Measurements from ENCODE around the gene KIAA1217. TPM values are rescaled to one million over a fixed set of nuclear protein-coding genes. Genes with fewer than 3 reads are reported as not detected.

KIAA1217 gene
- total RNA-seq, 1 donor from 2014 or later: 2.0 TPM

- Mint-ChIP-seq H3K4me3 (no peak overlapping the region), H3K9me3 (no peaks in the 10 kb centered on the region), H3K4me1 (no peaks in the 10 kb centered on the region), H3K27ac (no peak overlapping the region), H3K27me3 (peaks cover 4% of the 10 kb centered on the region), H3K36me3 (ENCODE audit: low read depth) (no peaks in the 10 kb centered on the region)
- DNase-seq: no peak
- intact Hi-C loops (cut with micrococcal nuclease): no loop called here
These were observed 288.0 kb downstream of the KIAA1217 start for GRCh38 chr10:24496906-24497305.

GRCh38 chr10:24501056-24501711 lies 292.2 kb downstream of the KIAA1217 start:
- Mint-ChIP-seq H3K9me3 (no peaks in the 10 kb centered on the region), H3K4me1 (no peaks in the 10 kb centered on the region), H3K4me3 (no peak overlapping the region), H3K27me3 (no peaks in the 10 kb centered on the region), H3K27ac (no peak overlapping the region), H3K36me3 (ENCODE audit: low read depth) (no peaks in the 10 kb centered on the region)
- DNase-seq: no peak
- intact Hi-C loops (cut with micrococcal nuclease): loop anchor here (5.0 kb wide), 1 partner anchor 124 kb away; no protein-coding TSS in a partner anchor

- intact Hi-C loops (cut with micrococcal nuclease): loop anchor here (5.0 kb wide), 1 partner anchor 125 kb away; no protein-coding TSS in a partner anchor
- Mint-ChIP-seq H3K9me3 (no peaks in the 10 kb centered on the region), H3K36me3 (ENCODE audit: low read depth) (no peaks in the 10 kb centered on the region), H3K4me1 (no peaks in the 10 kb centered on the region), H3K4me3 (no peak overlapping the region), H3K27me3 (no peaks in the 10 kb centered on the region), H3K27ac (no peak overlapping the region)
- no peak for DNase-seq
These were observed 293.1 kb downstream of the KIAA1217 start for GRCh38 chr10:24502006-24502405.

GRCh38 chr10:24502801-24503460 lies 294.0 kb downstream of the KIAA1217 start:
- H3K4me1 Mint-ChIP-seq: no peaks in the 10 kb centered on the region
- intact Hi-C loops (cut with micrococcal nuclease): loop anchor here (1.0 to 5.0 kb wide), 3 partner anchors 126 to 509 kb away; no protein-coding TSS in a partner anchor
- no peaks in the 10 kb centered on the region for H3K27me3 Mint-ChIP-seq
- H3K9me3 Mint-ChIP-seq: no peaks in the 10 kb centered on the region
- H3K4me3 Mint-ChIP-seq: no peak overlapping the region
- no peaks in the 10 kb centered on the region for H3K36me3 Mint-ChIP-seq (ENCODE audit: low read depth)
- no peak overlapping the region for H3K27ac Mint-ChIP-seq
- no peak for DNase-seq

GRCh38 chr10:24503461-24504320 lies 294.8 kb downstream of the KIAA1217 start:
- H3K9me3 Mint-ChIP-seq: no peaks in the 10 kb centered on the region
- no peaks in the 10 kb centered on the region for H3K36me3 Mint-ChIP-seq (ENCODE audit: low read depth)
- no peak overlapping the region for H3K27ac Mint-ChIP-seq
- H3K4me1 Mint-ChIP-seq: no peaks in the 10 kb centered on the region
- intact Hi-C loops (cut with micrococcal nuclease): loop anchor here (1.0 to 5.0 kb wide), 3 partner anchors 126 to 509 kb away; no protein-coding TSS in a partner anchor
- peak; percentile 78 for DNase-seq
- no peaks in the 10 kb centered on the region for H3K27me3 Mint-ChIP-seq
- H3K4me3 Mint-ChIP-seq: no peak overlapping the region

- Mint-ChIP-seq H3K36me3 (ENCODE audit: low read depth) (no peaks in the 10 kb centered on the region), H3K9me3 (no peaks in the 10 kb centered on the region), H3K4me1 (no peaks in the 10 kb centered on the region), H3K27me3 (no peaks in the 10 kb centered on the region), H3K4me3 (no peak overlapping the region), H3K27ac (no peak overlapping the region)
- intact Hi-C loops (cut with micrococcal nuclease): no loop called here
- no peak for DNase-seq
These were observed 296.8 kb downstream of the KIAA1217 start for GRCh38 chr10:24505759-24506158.

GRCh38 chr10:24513155-24513554 lies 304.2 kb downstream of the KIAA1217 start:
- intact Hi-C loops (cut with micrococcal nuclease): no loop called here

GRCh38 chr10:24515481-24515880 lies 306.5 kb downstream of the KIAA1217 start:
- intact Hi-C loops (cut with micrococcal nuclease): loop anchor here (5.0 kb wide), 2 partner anchors 42 to 308 kb away; partner anchors contain the start of gene KIAA1217
- H3K27me3 Mint-ChIP-seq: no peaks in the 10 kb centered on the region
- no peak overlapping the region for H3K4me3 Mint-ChIP-seq
- no peak for DNase-seq
- H3K27ac Mint-ChIP-seq: no peak overlapping the region
- H3K4me1 Mint-ChIP-seq: peaks cover 11% of the 10 kb centered on the region
- H3K36me3 Mint-ChIP-seq (ENCODE audit: low read depth): no peaks in the 10 kb centered on the region
- no peaks in the 10 kb centered on the region for H3K9me3 Mint-ChIP-seq

More at GRCh38 chr10:24513155-24513554, 304.2 kb downstream of the KIAA1217 start:
- no peak overlapping the region for H3K27ac Mint-ChIP-seq
- H3K36me3 Mint-ChIP-seq (ENCODE audit: low read depth): no peaks in the 10 kb centered on the region
- H3K9me3 Mint-ChIP-seq: no peaks in the 10 kb centered on the region
- peaks cover 2% of the 10 kb centered on the region for H3K4me1 Mint-ChIP-seq
- no peak for DNase-seq
- no peaks in the 10 kb centered on the region for H3K27me3 Mint-ChIP-seq
- no peak overlapping the region for H3K4me3 Mint-ChIP-seq

- intact Hi-C loops (cut with micrococcal nuclease): loop anchor here (2.0 to 5.0 kb wide), 3 partner anchors 39 to 524 kb away; partner anchors contain the start of gene KIAA1217
- no peak overlapping the region for H3K4me3 Mint-ChIP-seq
- no peak for DNase-seq
- H3K4me1 Mint-ChIP-seq: peaks cover 11% of the 10 kb centered on the region
- no peaks in the 10 kb centered on the region for H3K9me3 Mint-ChIP-seq
- no peaks in the 10 kb centered on the region for H3K27me3 Mint-ChIP-seq
- H3K36me3 Mint-ChIP-seq (ENCODE audit: low read depth): no peaks in the 10 kb centered on the region
- no peak overlapping the region for H3K27ac Mint-ChIP-seq
These were observed 309.5 kb downstream of the KIAA1217 start for GRCh38 chr10:24518411-24518810.

GRCh38 chr10:24518981-24519597 lies 310.2 kb downstream of the KIAA1217 start:
- no peaks in the 10 kb centered on the region for H3K9me3 Mint-ChIP-seq

GRCh38 chr10:24519950-24520349 lies 311.0 kb downstream of the KIAA1217 start:
- DNase-seq: peak; percentile 75
- Mint-ChIP-seq H3K36me3 (ENCODE audit: low read depth) (no peaks in the 10 kb centered on the region), H3K9me3 (no peaks in the 10 kb centered on the region), H3K27me3 (no peaks in the 10 kb centered on the region), H3K4me3 (peak overlapping the region; percentile 75), H3K4me1 (peaks cover 11% of the 10 kb centered on the region), H3K27ac (peak overlapping the region; percentile 59)
- intact Hi-C loops (cut with micrococcal nuclease): loop anchor here (2.0 to 5.0 kb wide), 3 partner anchors 37 to 525 kb away; partner anchors contain the start of gene KIAA1217

More at GRCh38 chr10:24518981-24519597, 310.2 kb downstream of the KIAA1217 start:
- DNase-seq: peak; percentile 81
- Mint-ChIP-seq H3K4me1 (peaks cover 11% of the 10 kb centered on the region), H3K4me3 (peak overlapping the region; percentile 2), H3K36me3 (ENCODE audit: low read depth) (no peaks in the 10 kb centered on the region), H3K27ac (no peak overlapping the region), H3K27me3 (no peaks in the 10 kb centered on the region)
- intact Hi-C loops (cut with micrococcal nuclease): loop anchor here (2.0 to 5.0 kb wide), 3 partner anchors 38 to 524 kb away; partner anchors contain the start of gene KIAA1217

- no peaks in the 10 kb centered on the region for H3K9me3 Mint-ChIP-seq
- H3K27me3 Mint-ChIP-seq: peaks cover 3% of the 10 kb centered on the region
- H3K27ac Mint-ChIP-seq: no peak overlapping the region
- DNase-seq: no peak
- no peak overlapping the region for H3K4me3 Mint-ChIP-seq
- intact Hi-C loops (cut with micrococcal nuclease): no loop called here
- peaks cover 6% of the 10 kb centered on the region for H3K4me1 Mint-ChIP-seq
- H3K36me3 Mint-ChIP-seq (ENCODE audit: low read depth): no peaks in the 10 kb centered on the region
These were observed 315.4 kb downstream of the KIAA1217 start for GRCh38 chr10:24524314-24524713.

GRCh38 chr10:24526085-24526649 lies 317.2 kb downstream of the KIAA1217 start:
- H3K27me3 Mint-ChIP-seq: peaks cover 3% of the 10 kb centered on the region
- H3K4me1 Mint-ChIP-seq: no peaks in the 10 kb centered on the region
- no peaks in the 10 kb centered on the region for H3K36me3 Mint-ChIP-seq (ENCODE audit: low read depth)
- DNase-seq: no peak
- no peak overlapping the region for H3K4me3 Mint-ChIP-seq
- H3K27ac Mint-ChIP-seq: no peak overlapping the region
- intact Hi-C loops (cut with micrococcal nuclease): no loop called here
- no peaks in the 10 kb centered on the region for H3K9me3 Mint-ChIP-seq
